ENCODE data around the gene RPS19BP1. TPM values are rescaled to one million over a fixed set of nuclear protein-coding genes. Genes with fewer than 3 reads are reported as not detected.
A peak's percentile ranks its signal among the peaks of the same experiment; 100 is the strongest.
"Not testable (repeated sequence)": the region's sequence is repeated elsewhere in the genome, so short reads cannot be mapped to it uniquely, and the experiment has no call there.

RPS19BP1 gene
- total and polyA plus RNA-seq, 5 experiments from 2014 or later: 76.1 to 129 (median 122) TPM

DNA sequence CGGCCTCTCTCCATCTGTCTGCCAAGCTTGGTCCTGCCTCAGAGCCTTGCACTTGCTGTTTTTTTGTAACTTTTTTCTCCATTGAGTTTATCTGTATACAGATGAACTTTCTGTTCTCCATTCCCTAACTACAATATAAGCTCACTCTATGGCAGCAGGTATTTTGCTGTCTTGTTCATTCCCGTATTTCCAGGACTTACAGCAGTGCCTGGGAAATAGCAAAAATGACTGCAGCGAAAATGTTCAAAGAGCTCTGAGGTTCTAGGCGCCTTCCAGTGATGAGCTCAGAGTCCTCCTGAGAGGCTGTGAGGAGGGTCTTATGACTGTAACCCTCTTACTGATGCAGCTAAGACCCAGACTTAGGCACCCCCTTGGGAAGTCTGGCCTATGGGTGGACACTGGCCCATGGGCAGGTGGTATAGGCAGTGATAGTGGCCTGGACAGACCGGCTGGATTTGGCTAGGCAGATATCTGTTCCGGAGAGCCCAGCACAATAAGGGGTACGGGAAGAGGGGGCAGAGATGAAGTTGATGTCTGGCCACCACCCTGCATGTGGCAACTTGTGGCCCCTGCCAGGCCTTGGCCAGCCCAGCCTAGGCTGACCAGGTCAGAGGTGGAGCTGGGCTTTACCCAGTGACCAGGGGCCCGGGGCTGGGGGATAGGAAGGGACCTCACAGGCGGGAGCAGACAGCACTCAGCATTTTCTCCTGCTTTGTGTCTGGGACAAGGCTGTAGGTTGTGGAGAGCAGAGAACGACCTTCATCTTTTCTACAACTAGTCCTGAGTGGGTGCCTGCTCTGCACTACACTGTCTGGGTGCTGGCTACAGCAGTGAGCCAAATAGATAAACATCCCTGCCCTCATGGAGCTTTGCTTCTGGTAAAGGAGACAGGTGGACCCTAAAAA, 7.5 kb downstream of the RPS19BP1 start:
- Mint-ChIP-seq H3K4me3 (peak overlapping the region in 9 of 10 donors; percentile 7 to 74 (median 65)), H3K4me1 (peaks cover 35 to 91% (median 86%) of the 10 kb centered on the region in 4 donors), H3K36me3 (peaks cover 8 to 68% (median 16%) of the 10 kb centered on the region in 3 donors), H3K27ac (peak overlapping the region; percentile 56 to 94 (median 87)), H3K9me3 (peaks cover 0 to 3% (median 0%) of the 10 kb centered on the region in 9 donors), H3K27me3 (peaks cover 0 to 3% (median 0%) of the 10 kb centered on the region in 5 donors)
- ATAC-seq: no peak
- DNase-seq: no peak
- POLR2A ChIA-PET: interaction anchor here (0.6 to 5.2 kb wide), 8 partner anchors 9 to 1545 kb away, joined by 3 to 49 read pairs (median 5); partner anchors contain the start of genes MIEF1, RPL3 and TAB1

DNA sequence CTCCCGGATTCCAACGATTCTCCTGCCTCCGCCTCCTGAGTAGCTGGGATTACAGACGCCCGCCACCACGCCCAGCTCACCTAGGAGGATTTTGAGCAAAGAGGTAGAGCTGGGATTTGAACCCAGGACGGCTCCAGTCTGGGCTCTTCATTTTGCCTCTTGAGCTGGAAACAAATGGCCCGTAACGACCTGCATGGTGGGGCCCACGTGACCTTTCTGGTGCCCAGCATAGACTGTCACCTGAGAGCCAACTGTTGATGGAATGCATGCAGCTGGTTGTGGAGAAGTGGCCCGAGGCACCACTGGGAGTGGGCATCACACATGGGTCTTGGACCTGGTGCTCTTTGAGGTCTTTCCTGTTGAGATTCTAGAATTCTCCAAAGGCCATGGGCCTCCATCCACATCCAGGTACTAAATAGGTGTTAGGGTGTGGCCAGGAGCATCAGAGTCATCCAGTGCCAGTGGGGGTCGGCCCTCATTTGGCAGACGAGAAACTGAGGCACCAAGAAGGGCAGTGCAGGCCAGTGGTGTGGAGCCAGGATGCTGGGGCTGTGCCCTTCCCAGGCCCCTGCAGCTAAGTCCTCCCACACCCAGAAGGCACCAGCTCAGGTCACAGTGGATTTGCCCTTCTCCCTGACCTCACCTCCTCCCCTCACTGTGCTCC, 8.3 kb downstream of the RPS19BP1 start:
- DNase-seq (no peak), ATAC-seq (no peak)
- peak overlapping the region in 7 of 10 donors; percentile 20 to 86 (median 59) for H3K27ac Mint-ChIP-seq
- peaks cover 0 to 3% (median 0%) of the 10 kb centered on the region in 9 donors for H3K9me3 Mint-ChIP-seq
- POLR2A ChIA-PET: interaction anchor here (0.6 to 5.2 kb wide), 11 partner anchors 10 to 1546 kb away, joined by 3 to 49 read pairs (median 5); partner anchors contain the start of genes CBX7, MIEF1, RPL3 and TAB1
- peaks cover 0 to 4% (median 0%) of the 10 kb centered on the region in 5 donors for H3K27me3 Mint-ChIP-seq
- H3K4me1 Mint-ChIP-seq: peaks cover 33 to 87% (median 80%) of the 10 kb centered on the region in 4 donors
- peaks cover 8 to 61% (median 17%) of the 10 kb centered on the region in 3 donors for H3K36me3 Mint-ChIP-seq
- peak overlapping the region in 8 of 10 donors; percentile 6 to 66 (median 46) for H3K4me3 Mint-ChIP-seq

DNA sequence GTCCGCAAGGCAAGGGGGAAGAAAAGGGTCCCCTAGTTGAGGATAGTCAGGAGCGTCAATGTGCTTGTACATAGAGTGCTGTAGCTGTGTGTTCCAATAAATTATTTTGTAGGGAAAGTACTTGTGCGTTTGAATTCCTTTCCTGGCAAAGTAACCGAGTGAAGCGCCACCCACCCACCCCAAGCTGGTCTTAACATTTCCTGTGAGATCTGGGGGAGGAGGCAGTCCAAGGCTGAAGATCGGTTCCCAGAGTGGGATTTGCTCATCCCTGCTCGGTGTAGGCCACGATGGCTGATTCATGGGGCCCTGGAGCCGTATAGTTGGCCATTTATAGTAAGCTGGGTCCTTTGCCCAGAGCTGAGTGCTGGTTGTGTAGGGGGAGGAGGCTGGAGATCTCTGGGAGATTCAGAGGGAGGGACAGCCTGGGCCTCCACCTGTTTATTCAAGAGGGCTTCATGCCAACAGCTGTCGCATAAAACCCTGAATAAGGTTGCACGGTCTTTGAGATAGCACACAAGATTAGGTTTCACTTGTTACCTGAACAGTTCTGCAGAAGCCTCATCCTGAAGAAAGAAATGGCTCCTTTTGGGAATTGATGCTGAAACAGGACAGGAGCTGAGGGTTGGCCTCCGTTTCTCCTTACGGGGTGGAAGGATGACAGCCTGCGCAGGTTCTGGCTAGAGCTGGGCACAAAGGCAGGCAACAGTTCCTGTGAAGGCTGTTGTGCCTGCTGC, 9.8 kb downstream of the RPS19BP1 start:
- Mint-ChIP-seq H3K27ac (peak overlapping the region; percentile 85 to 100 (median 99)), H3K36me3 (peaks cover 8 to 51% (median 17%) of the 10 kb centered on the region in 3 donors)

DNA sequence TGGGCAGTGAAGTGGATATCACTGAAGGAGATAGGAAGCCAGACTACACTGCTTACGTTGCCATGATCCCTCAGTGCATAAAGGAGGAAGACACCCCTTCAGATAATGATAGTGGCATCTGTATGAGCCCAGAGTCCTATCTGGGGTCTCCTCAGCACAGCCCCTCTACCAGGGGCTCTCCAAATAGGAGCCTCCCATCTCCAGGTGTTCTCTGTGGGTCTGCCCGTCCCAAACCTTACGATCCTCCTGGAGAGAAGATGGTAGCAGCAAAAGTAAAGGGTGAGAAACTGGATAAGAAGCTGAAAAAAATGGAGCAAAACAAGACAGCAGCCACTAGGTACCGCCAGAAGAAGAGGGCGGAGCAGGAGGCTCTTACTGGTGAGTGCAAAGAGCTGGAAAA, 10.5 kb downstream of the RPS19BP1 start:
- Mint-ChIP-seq H3K4me3 (peak overlapping the region; percentile 87 to 100 (median 98)), H3K4me1 (peaks cover 24 to 75% (median 63%) of the 10 kb centered on the region in 4 donors), H3K36me3 (peaks cover 8 to 52% (median 17%) of the 10 kb centered on the region in 3 donors), H3K27ac (peak overlapping the region; percentile 91 to 100 (median 99))
- not testable (repeated sequence) for DNase-seq, H3K27me3 Mint-ChIP-seq, ATAC-seq, H3K9me3 Mint-ChIP-seq
- POLR2A ChIA-PET: interaction anchor here (1.5 to 5.2 kb wide), 7 partner anchors 10 to 522 kb away, joined by 3 to 72 read pairs (median 8); partner anchors contain the start of genes MIEF1, RPL3, RPS19BP1 and TAB1

More for the DNA sequence above, 9.8 kb downstream of the RPS19BP1 start:
- POLR2A ChIA-PET: interaction anchor here (1.0 to 5.2 kb wide), 10 partner anchors 9 to 521 kb away, joined by 3 to 72 read pairs (median 8); partner anchors contain the start of genes CBX7, MIEF1, RPL3 and RPS19BP1
- DNase-seq (peak in 1 of 10 donors; percentile 31), ATAC-seq (no peak)
- Mint-ChIP-seq H3K9me3 (peaks cover 0 to 3% (median 0%) of the 10 kb centered on the region in 9 donors), H3K4me3 (peak overlapping the region; percentile 87 to 100 (median 98)), H3K27me3 (peaks cover 0 to 4% (median 0%) of the 10 kb centered on the region in 5 donors), H3K4me1 (peaks cover 28 to 82% (median 69%) of the 10 kb centered on the region in 4 donors)

DNA sequence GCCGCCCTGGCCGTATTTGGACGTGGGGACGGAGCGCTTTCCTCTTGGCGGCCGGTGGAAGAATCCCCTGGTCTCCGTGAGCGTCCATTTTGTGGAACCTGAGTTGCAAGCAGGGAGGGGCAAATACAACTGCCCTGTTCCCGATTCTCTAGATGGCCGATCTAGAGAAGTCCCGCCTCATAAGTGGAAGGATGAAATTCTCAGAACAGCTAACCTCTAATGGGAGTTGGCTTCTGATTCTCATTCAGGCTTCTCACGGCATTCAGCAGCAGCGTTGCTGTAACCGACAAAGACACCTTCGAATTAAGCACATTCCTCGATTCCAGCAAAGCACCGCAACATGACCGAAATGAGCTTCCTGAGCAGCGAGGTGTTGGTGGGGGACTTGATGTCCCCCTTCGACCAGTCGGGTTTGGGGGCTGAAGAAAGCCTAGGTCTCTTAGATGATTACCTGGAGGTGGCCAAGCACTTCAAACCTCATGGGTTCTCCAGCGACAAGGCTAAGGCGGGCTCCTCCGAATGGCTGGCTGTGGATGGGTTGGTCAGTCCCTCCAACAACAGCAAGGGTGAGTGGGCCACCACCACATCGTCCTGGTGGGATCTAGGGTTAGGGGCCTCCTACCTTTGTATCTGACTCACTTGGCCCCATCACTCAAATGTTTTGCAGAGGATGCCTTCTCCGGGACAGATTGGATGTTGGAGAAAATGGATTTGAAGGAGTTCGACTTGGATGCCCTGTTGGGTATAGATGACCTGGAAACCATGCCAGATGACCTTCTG, 11.3 kb downstream of the RPS19BP1 start:
- Mint-ChIP-seq H3K36me3 (peaks cover 8 to 54% (median 17%) of the 10 kb centered on the region in 3 donors), H3K4me1 (peaks cover 24 to 67% (median 57%) of the 10 kb centered on the region in 4 donors)
- POLR2A ChIA-PET: interaction anchor here (0.5 to 7.5 kb wide), 17 partner anchors 11 to 949 kb away, joined by 3 to 135 read pairs (median 5); partner anchors contain the start of genes MIEF1, RPL3, RPS19BP1 and TAB1

DNA sequence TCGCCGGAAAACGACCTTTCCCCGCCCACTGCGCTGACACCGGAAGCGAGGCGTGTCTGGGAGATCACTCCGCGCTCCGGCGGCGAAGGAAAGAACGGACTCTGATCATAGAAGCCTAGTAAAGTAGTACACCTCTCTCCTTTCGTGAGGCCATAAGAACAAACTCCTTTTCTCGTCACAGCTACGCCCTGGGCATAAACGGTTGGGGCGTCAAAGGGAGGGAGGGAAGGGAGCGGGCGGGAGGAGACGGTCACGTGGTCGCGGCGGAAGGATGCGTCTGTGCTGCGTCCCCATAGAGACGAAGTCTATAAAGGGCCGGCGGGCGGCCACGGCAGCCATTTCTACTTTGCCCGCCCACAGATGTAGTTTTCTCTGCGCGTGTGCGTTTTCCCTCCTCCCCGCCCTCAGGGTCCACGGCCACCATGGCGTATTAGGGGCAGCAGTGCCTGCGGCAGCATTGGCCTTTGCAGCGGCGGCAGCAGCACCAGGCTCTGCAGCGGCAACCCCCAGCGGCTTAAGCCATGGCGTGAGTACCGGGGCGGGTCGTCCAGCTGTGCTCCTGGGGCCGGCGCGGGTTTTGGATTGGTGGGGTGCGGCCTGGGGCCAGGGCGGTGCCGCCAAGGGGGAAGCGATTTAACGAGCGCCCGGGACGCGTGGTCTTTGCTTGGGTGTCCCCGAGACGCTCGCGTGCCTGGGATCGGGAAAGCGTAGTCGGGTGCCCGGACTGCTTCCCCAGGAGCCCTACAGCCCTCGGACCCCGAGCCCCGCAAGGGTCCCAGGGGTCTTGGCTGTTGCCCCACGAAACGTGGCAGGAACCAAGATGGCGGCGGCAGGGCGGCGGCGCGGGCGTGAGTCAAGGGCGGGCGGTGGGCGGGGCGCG, 12.1 kb downstream of the RPS19BP1 start, which contains the start of gene ATF4:
Gene ATF4 (plus strand): TSS at position 337 of the 880 bp plus-strand sequence. CDS start 884 bp downstream, outside the sequence.
- ATAC-seq (peak; percentile 47 to 60), DNase-seq (peak in 9 of 10 donors; percentile 86 to 99 (median 96))
- Mint-ChIP-seq H3K4me3 (peak within 1 kb of the TSS; percentile 87 to 100 (median 98)), H3K36me3 (peaks cover 8 to 60% (median 23%) of the 10 kb centered on the region in 3 donors), H3K4me1 (peaks cover 20 to 63% (median 50%) of the 10 kb centered on the region in 4 donors), H3K27me3 (peaks cover 0 to 4% (median 0%) of the 10 kb centered on the region in 5 donors), H3K27ac (peak within 1 kb of the TSS; percentile 91 to 100 (median 99)), H3K9me3 (peaks cover 0 to 3% (median 0%) of the 10 kb centered on the region in 9 donors)
- POLR2A ChIA-PET: interaction anchor here (0.5 to 7.5 kb wide), 48 partner anchors 9 to 524 kb away, joined by 3 to 135 read pairs (median 4); partner anchors contain the start of genes APOBEC3D, CBX7, MIEF1 and RPL3

More for the DNA sequence above, 11.3 kb downstream of the RPS19BP1 start:
- ATAC-seq, DNase-seq, H3K27me3 Mint-ChIP-seq, H3K9me3 Mint-ChIP-seq: not testable (repeated sequence)
- peak overlapping the region; percentile 91 to 100 (median 99) for H3K27ac Mint-ChIP-seq
- H3K4me3 Mint-ChIP-seq: peak overlapping the region; percentile 87 to 100 (median 98)

DNA sequence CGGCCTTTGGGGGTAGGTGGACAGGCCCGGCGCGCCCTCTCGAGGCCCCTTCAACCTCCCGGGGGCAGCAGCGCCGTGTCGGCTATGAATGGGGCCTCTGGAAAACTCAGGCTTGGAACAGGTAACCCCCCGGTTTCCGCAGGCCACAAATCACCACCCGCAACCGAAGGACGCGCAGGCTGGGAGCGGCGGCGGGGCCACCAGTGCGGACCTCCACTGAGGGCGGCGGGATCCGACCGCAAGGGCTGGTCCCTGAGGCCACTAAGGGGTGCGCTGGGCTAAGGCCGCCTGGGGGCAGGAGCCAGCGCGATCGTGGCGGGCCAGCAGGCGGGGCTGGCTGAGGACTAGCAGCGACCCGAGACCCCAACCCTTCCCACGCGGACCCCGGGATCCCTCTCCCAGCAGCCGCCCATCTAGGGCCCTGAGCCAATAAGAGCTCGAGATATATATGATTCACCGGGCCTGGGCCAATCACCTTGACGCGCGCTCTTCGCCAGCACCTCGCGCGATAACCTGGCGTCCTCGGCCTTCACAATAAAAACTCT, 12.8 kb downstream of the RPS19BP1 start:
- peaks cover 14 to 56% (median 44%) of the 10 kb centered on the region in 4 donors for H3K4me1 Mint-ChIP-seq

DNA sequence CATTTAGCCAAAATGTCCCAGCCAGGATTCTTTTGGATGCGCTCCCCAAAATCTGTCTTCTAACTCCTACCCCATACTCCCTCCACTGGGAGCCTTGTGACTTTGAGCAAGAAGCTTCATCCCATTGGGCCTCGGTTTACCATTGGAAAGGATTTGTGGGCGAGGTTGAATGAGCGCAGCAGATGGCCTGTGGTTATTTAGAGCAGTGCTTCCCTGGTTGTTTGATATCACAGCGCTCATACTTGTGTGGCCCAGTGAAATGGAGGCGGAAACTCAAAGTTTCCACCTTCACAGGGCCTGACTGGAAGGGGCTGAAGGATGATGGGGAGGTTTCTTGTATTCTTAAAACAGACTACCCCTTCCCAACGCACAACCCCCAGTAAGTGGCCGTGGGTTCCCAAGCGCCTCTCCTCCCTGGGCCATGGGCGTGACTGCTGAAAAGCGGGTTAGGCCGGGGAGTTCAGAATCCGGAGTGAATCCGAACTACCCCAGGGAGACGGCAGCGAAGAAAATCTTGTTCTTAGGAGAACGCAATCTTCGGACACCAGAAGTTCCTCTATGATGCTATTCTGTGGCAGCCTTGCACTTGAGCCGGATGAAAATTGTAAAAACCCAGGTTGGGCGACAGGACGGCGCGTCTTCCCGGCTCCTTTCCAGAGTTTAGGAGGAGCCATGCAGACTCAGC, 13.4 kb downstream of the RPS19BP1 start:
- Mint-ChIP-seq H3K27ac (peak overlapping the region; percentile 82 to 100 (median 98)), H3K4me3 (peak overlapping the region; percentile 87 to 100 (median 98)), H3K9me3 (peaks cover 0 to 3% (median 0%) of the 10 kb centered on the region in 9 donors), H3K27me3 (peaks cover 0 to 4% (median 0%) of the 10 kb centered on the region in 5 donors), H3K36me3 (peaks cover 8 to 62% (median 29%) of the 10 kb centered on the region in 3 donors), H3K4me1 (peaks cover 17 to 54% (median 43%) of the 10 kb centered on the region in 4 donors)
- DNase-seq (peak in 1 of 10 donors; percentile 15), ATAC-seq (no peak)
- POLR2A ChIA-PET: interaction anchor here (0.6 to 7.5 kb wide), 32 partner anchors 9 to 525 kb away, joined by 3 to 135 read pairs (median 4); partner anchors contain the start of genes MIEF1, RPL3, RPS19BP1 and TAB1

More for the DNA sequence above, 12.8 kb downstream of the RPS19BP1 start:
- Mint-ChIP-seq H3K27me3 (peaks cover 0 to 4% (median 0%) of the 10 kb centered on the region in 5 donors), H3K27ac (peak overlapping the region; percentile 91 to 100 (median 99)), H3K9me3 (peaks cover 0 to 3% (median 0%) of the 10 kb centered on the region in 9 donors), H3K4me3 (peak overlapping the region; percentile 87 to 100 (median 98)), H3K36me3 (peaks cover 8 to 62% (median 23%) of the 10 kb centered on the region in 3 donors)
- POLR2A ChIA-PET: interaction anchor here (0.5 to 7.5 kb wide), 44 partner anchors 9 to 524 kb away, joined by 3 to 135 read pairs (median 4); partner anchors contain the start of genes APOBEC3D, CBX7, MIEF1 and RPL3
- DNase-seq: peak in 3 of 10 donors; percentile 89 to 95 (median 94)
- ATAC-seq: peak; percentile 92 to 95

All from naive thymus-derived CD8-positive, alpha-beta T cell (primary cell).